NOMO-1 (cell line): ENCODE data around the gene SLCO2A1.

Experiments used
- DNase-seq, 2 experiments: peaks; one replicate each; lab custom pipeline; 2025; ENCODE audit not compliant: unreplicated experiment in 2 of 2; lab: John Stamatoyannopoulos, UW

Gene SLCO2A1

GRCh38 chr3:133935843-133936769 lies 93.6 kb downstream of the SLCO2A1 start:
- DNase-seq = no peak

GRCh38 chr3:133934996-133935842 lies 94.5 kb downstream of the SLCO2A1 start:
- DNase-seq = no peak

GRCh38 chr3:133934073-133934970 lies 95.4 kb downstream of the SLCO2A1 start:
- DNase-seq = no peak

- DNase-seq = no peak
These were observed 96.4 kb downstream of the SLCO2A1 start for GRCh38 chr3:133933097-133934024.

- no peak for DNase-seq
These were observed 97.7 kb downstream of the SLCO2A1 start for GRCh38 chr3:133932009-133932408.

- DNase-seq = no peak
These were observed 98.6 kb downstream of the SLCO2A1 start for GRCh38 chr3:133931084-133931483.

GRCh38 chr3:133930341-133930933 lies 99.3 kb downstream of the SLCO2A1 start:
- DNase-seq = peak in 1 of 2 experiments; percentile 51

GRCh38 chr3:133928903-133929607 lies 100.7 kb downstream of the SLCO2A1 start:
- no peak for DNase-seq

GRCh38 chr3:133928136-133928893 lies 101.4 kb downstream of the SLCO2A1 start:
- no peak for DNase-seq

- DNase-seq = peak; percentile 34 to 43
These were observed 102.1 kb downstream of the SLCO2A1 start for GRCh38 chr3:133927540-133928066.

GRCh38 chr3:133926736-133927539 lies 102.8 kb downstream of the SLCO2A1 start:
- DNase-seq = peak in 1 of 2 experiments; percentile 43

GRCh38 chr3:133925960-133926735 lies 103.6 kb downstream of the SLCO2A1 start:
- DNase-seq = no peak

GRCh38 chr3:133924041-133924440 lies 105.7 kb downstream of the SLCO2A1 start:
- DNase-seq = no peak

- no peak for DNase-seq
These were observed 108.1 kb downstream of the SLCO2A1 start for GRCh38 chr3:133921592-133921991.

- no peak for DNase-seq
These were observed 112.6 kb downstream of the SLCO2A1 start for GRCh38 chr3:133917144-133917543.
